H9 (cell line): ENCODE results near the gene COL18A1. TPM values are rescaled to one million over a fixed set of nuclear protein-coding genes. Genes with fewer than 3 reads are reported as not detected.

Experiments
- DNase-seq: peaks from one replicate; pipeline ENCODE4 v3.0.0-alpha.2; 2017
- H2AFZ ChIP-seq: one replicate; pipeline ENCODE4 v1.6.1; 2013; ENCODE audit warnings: mild to moderate bottlenecking, low read length, control low read depth, moderate library complexity
- H2AK5ac ChIP-seq: 2 replicates; pipeline ENCODE4 v1.6.1; 2013; ENCODE audit warnings: low read length, control low read depth, mixed read lengths; ENCODE audit not compliant: insufficient read length
- H2BK120ac ChIP-seq: one replicate; pipeline ENCODE4 v1.6.1; 2013; ENCODE audit warnings: low read depth, mild to moderate bottlenecking, low read length, control low read depth, inconsistent platforms; ENCODE audit not compliant: poor library complexity, severe bottlenecking
- H2BK12ac ChIP-seq: 2 replicates; pipeline ENCODE4 v1.6.1; 2013; ENCODE audit warnings: low read length, control low read depth, mixed read lengths, low read depth; ENCODE audit not compliant: insufficient read length
- H2BK15ac ChIP-seq: 2 replicates; pipeline ENCODE4 v1.6.1; 2013; ENCODE audit warnings: low read depth, low read length, control low read depth
- H2BK20ac ChIP-seq: one replicate; pipeline ENCODE4 v1.6.1; 2013; ENCODE audit warnings: low read depth, mild to moderate bottlenecking, low read length, control low read depth, inconsistent platforms; ENCODE audit not compliant: poor library complexity, severe bottlenecking
- H2BK5ac ChIP-seq: 2 replicates; pipeline ENCODE4 v1.6.1; 2013; ENCODE audit warnings: low read length, control low read depth, mixed read lengths; ENCODE audit not compliant: insufficient read length
- H3K14ac ChIP-seq: 2 replicates; pipeline ENCODE4 v1.6.1; 2013; ENCODE audit warnings: low read length, control low read depth; ENCODE audit not compliant: insufficient read depth
- H3K18ac ChIP-seq: 2 replicates; pipeline ENCODE4 v1.6.1; 2013; ENCODE audit warnings: low read depth, mild to moderate bottlenecking, mixed read lengths, low read length, control low read depth; ENCODE audit not compliant: insufficient read length
- H3K23ac ChIP-seq: 2 replicates; pipeline ENCODE4 v1.6.1; 2013; ENCODE audit warnings: low read length, control low read depth, mixed read lengths, low read depth; ENCODE audit not compliant: insufficient read length
- H3K23me2 ChIP-seq: 2 replicates; pipeline ENCODE4 v1.6.1; 2013; ENCODE audit warnings: low read depth, mild to moderate bottlenecking, mixed read lengths, low read length, control low read depth; ENCODE audit not compliant: insufficient read length, poor library complexity, severe bottlenecking
- H3K27ac ChIP-seq: 2 replicates; pipeline ENCODE4 v1.5.1; 2013; ENCODE audit warnings: low read length, control low read depth, mixed read lengths, low read depth; ENCODE audit not compliant: insufficient read length
- H3K27me3 ChIP-seq: 2 replicates; pipeline ENCODE4 v1.6.1; 2013; ENCODE audit warnings: low read length, control low read depth, inconsistent platforms; ENCODE audit not compliant: insufficient read depth
- H3K4ac ChIP-seq: 2 replicates; pipeline ENCODE4 v1.6.1; 2013; ENCODE audit warnings: low read depth, mild to moderate bottlenecking, control low read depth, inconsistent platforms, low read length, moderate library complexity
- H3K4me1 ChIP-seq: 2 replicates; pipeline ENCODE4 v1.6.1; 2013; ENCODE audit warnings: low read length, control low read depth, inconsistent platforms; ENCODE audit not compliant: insufficient read depth
- H3K4me2 ChIP-seq: 2 replicates; pipeline ENCODE4 v1.6.1; 2013; ENCODE audit warnings: low read length, control low read depth, mixed read lengths; ENCODE audit not compliant: insufficient read length, insufficient read depth
- H3K56ac ChIP-seq: 2 replicates; pipeline ENCODE4 v1.6.1; 2013; ENCODE audit warnings: low read depth, mild to moderate bottlenecking, mixed read lengths, low read length, control low read depth; ENCODE audit not compliant: insufficient read length
- H3K79me1 ChIP-seq: 2 replicates; pipeline ENCODE4 v1.6.1; 2013; ENCODE audit warnings: low read depth, mild to moderate bottlenecking, moderate library complexity, low read length, control low read depth, inconsistent platforms; ENCODE audit not compliant: insufficient read depth, poor library complexity, severe bottlenecking
- H3K79me2 ChIP-seq: 2 replicates; pipeline ENCODE4 v1.6.1; 2013; ENCODE audit warnings: low read length, control low read depth, inconsistent platforms; ENCODE audit not compliant: insufficient read depth
- H3K9ac ChIP-seq: 2 replicates; pipeline ENCODE4 v1.6.1; 2013; ENCODE audit warnings: low read length, control low read depth, mixed read lengths; ENCODE audit not compliant: insufficient read length; ENCODE audit errors: extremely low read depth
- H3K9me3 ChIP-seq: one replicate; pipeline ENCODE4 v1.6.1; 2013; ENCODE audit warnings: low read depth, low read length, inconsistent platforms; ENCODE audit not compliant: control insufficient read depth
- H3T11ph ChIP-seq: one replicate; pipeline ENCODE4 v1.6.1; 2013; ENCODE audit warnings: mild to moderate bottlenecking, low read length, control low read depth, inconsistent platforms
- H4K20me1 ChIP-seq: one replicate; pipeline ENCODE4 v1.6.1; 2013; ENCODE audit not compliant: control insufficient read depth, insufficient read length, insufficient read depth
- H4K5ac ChIP-seq: 2 replicates; pipeline ENCODE4 v1.6.1; 2013; ENCODE audit warnings: low read depth, mild to moderate bottlenecking, mixed read lengths, low read length, control low read depth; ENCODE audit not compliant: insufficient read length
- H4K8ac ChIP-seq: replicated peaks from 2 replicates; pipeline ENCODE4 v1.6.1; 2013; ENCODE audit warnings: low read length, control low read depth, mixed read lengths, low read depth; ENCODE audit not compliant: insufficient read length
- H4K91ac ChIP-seq: 2 replicates; pipeline ENCODE4 v1.6.1; 2013; ENCODE audit warnings: low read depth, mild to moderate bottlenecking, moderate library complexity, mixed read lengths, low read length, control low read depth; ENCODE audit not compliant: insufficient read length
- H3K27ac Mint-ChIP-seq, 3 experiments: 2 replicates in 2 of 3; 3 replicates in 1 of 3; pipeline ENCODE4 v1.8.0; 2020 to 2021; ENCODE audit warnings: mixed read lengths in 3 of 3, mild to moderate bottlenecking in 1 of 3, moderate library complexity in 1 of 3
- H3K27me3 Mint-ChIP-seq: 2 replicates; pipeline ENCODE4 v1.8.0; 2021; ENCODE audit warnings: low read depth, mild to moderate bottlenecking, moderate library complexity, mixed read lengths
- H3K36me3 Mint-ChIP-seq, 3 experiments: 2 replicates in 2 of 3; 3 replicates in 1 of 3; pipeline ENCODE4 v1.8.0; 2020 to 2021; ENCODE audit warnings: low read depth in 3 of 3, mixed read lengths in 3 of 3; ENCODE audit not compliant: insufficient read depth in 1 of 3
- H3K4me1 Mint-ChIP-seq, 2 experiments: 2 replicates each; pipeline ENCODE4 v1.8.0; 2020; ENCODE audit warnings: mixed read lengths in 2 of 2
- H3K4me3 Mint-ChIP-seq, 2 experiments: 2 replicates in 1 of 2; 3 replicates in 1 of 2; pipeline ENCODE4 v1.8.0; 2020 to 2021; ENCODE audit warnings: mild to moderate bottlenecking in 2 of 2, mixed read lengths in 2 of 2, moderate library complexity in 1 of 2
- H3K9me3 Mint-ChIP-seq, 2 experiments: 2 replicates in 1 of 2; 3 replicates in 1 of 2; pipeline ENCODE4 v1.8.0; 2020; ENCODE audit warnings: mild to moderate bottlenecking in 2 of 2, mixed read lengths in 2 of 2, moderate library complexity in 1 of 2
- CTCF ChIP-seq: fragments of 200-600 bp; sonication (generic); conservative IDR thresholded peaks from 3 replicates; pipeline ENCODE4 v1.8.0; 2021; ENCODE audit warnings: antibody characterized with exemption, mild to moderate bottlenecking
- WGBS: extraction: QIAGEN DNeasy Blood & Tissue Kit; methylation state at CpG from one replicate; pipeline ENCODE4 v1.1.7; 2013; ENCODE audit warnings: missing lambda C conversion rate, low lambda C conversion rate, mixed read lengths; ENCODE audit not compliant: insufficient read length; ENCODE audit errors: extremely low coverage; 5-methylcytosine and 5-hydroxymethylcytosine counted together
- total RNA-seq: library from RNA; stranded (reverse); gene quantifications from 2 replicates; pipeline ENCODE4 v1.2.1, GENCODE V29; 2021

COL18A1 gene
- total RNA-seq, 1 experiment from 2014 or later: 232 TPM

GRCh38 chr21:45383111-45383614 is 21.8 kb upstream of the COL18A1 start:
- H3K4me1 ChIP-seq: no peaks in the 10 kb centered on the region; the same call in 1 of the 2 replicates
- H3K14ac ChIP-seq: no peak overlapping the region; the same call in 1 of the 2 replicates
- H2AFZ ChIP-seq: no peak overlapping the region
- H4K5ac ChIP-seq: no peak overlapping the region
- no peak overlapping the region for H3T11ph ChIP-seq
- H3K27ac ChIP-seq: no peak overlapping the region
- no peak overlapping the region for H2AK5ac ChIP-seq
- H3K56ac ChIP-seq: no peak overlapping the region
- H3K23me2 ChIP-seq: no peaks in the 10 kb centered on the region
- H3K4me3 Mint-ChIP-seq: no peak overlapping the region
- peaks cover 6% of the 10 kb centered on the region for H3K27me3 Mint-ChIP-seq
- no peak for DNase-seq
- no peaks in the 10 kb centered on the region for H4K20me1 ChIP-seq
- H3K27me3 ChIP-seq: no peaks in the 10 kb centered on the region
- H3K4me2 ChIP-seq: no peak overlapping the region
- no peak overlapping the region for H4K8ac ChIP-seq
- no peak overlapping the region for H2BK15ac ChIP-seq
- H3K79me2 ChIP-seq: no peaks in the 10 kb centered on the region
- no peak overlapping the region for H3K9ac ChIP-seq
- H3K23ac ChIP-seq: no peak overlapping the region
- no peak for TF ChIP-seq CTCF
- no peak overlapping the region for H2BK20ac ChIP-seq
- H3K36me3 Mint-ChIP-seq: peaks cover 0 to 6% (median 0%) of the 10 kb centered on the region in 3 experiments; a peak in 1 of 7 replicates
- no peak overlapping the region for H3K27ac Mint-ChIP-seq
- H3K4ac ChIP-seq: no peak overlapping the region
- H2BK12ac ChIP-seq: no peak overlapping the region
- no peak overlapping the region for H3K18ac ChIP-seq
- no peaks in the 10 kb centered on the region for H3K79me1 ChIP-seq
- no peaks in the 10 kb centered on the region for H3K9me3 ChIP-seq
- no CpG with 5 or more reads among the region's 11 CpGs for WGBS
- peaks cover 0 to 8% of the 10 kb centered on the region in 2 experiments; a peak in 3 of 5 replicates for H3K9me3 Mint-ChIP-seq
- H4K91ac ChIP-seq: no peak overlapping the region
- no peak overlapping the region for H2BK120ac ChIP-seq
- peaks cover 26 to 31% of the 10 kb centered on the region in 2 experiments for H3K4me1 Mint-ChIP-seq
- H2BK5ac ChIP-seq: no peak overlapping the region
